Bronchial epithelial cell (primary cell): ENCODE results near the gene SMIM17. TPM values are rescaled to one million over a fixed set of nuclear protein-coding genes. Genes with fewer than 3 reads are reported as not detected.

Source experiments
- DNase-seq: peaks from one replicate; pipeline ENCODE4 v3.0.0-alpha.2; 2010; ENCODE audit warnings: low read depth
- FAIRE-seq: peaks from 2 replicates; lab custom pipeline; 2011; peaks lifted over from hg19 to GRCh38; lab: Jason Lieb, UNC
- H3K27me3 ChIP-seq: 2 replicates; pipeline ENCODE4 v1.5.1; 2011; ENCODE audit warnings: low read length; ENCODE audit not compliant: control insufficient read depth, insufficient read depth
- H3K36me3 ChIP-seq: 2 replicates; pipeline ENCODE4 v1.5.1; 2011; ENCODE audit warnings: low read length; ENCODE audit not compliant: control insufficient read depth, insufficient read depth
- H3K4me3 ChIP-seq: 2 replicates; pipeline ENCODE4 v1.5.1; 2011; ENCODE audit warnings: mild to moderate bottlenecking, low read depth, low read length, control low read depth
- total RNA-seq: library from RNA; depleted of rRNA; stranded (reverse); fragments of >200 nt; gene quantifications from 2 replicates; pipeline ENCODE4 v1.2.1, GENCODE V29; 2014
- TF ChIP-seq, protein P1 (sequence below): IDR thresholded peaks from 2 replicates; pipeline ENCODE4 v1.5.1; 2011; ENCODE audit warnings: mild to moderate bottlenecking, moderate library complexity, low read length, control low read depth, inconsistent platforms; ENCODE audit not compliant: insufficient read depth, severe bottlenecking

SMIM17 gene
- total RNA-seq, 1 donor from 2014 or later = not detected

DNA sequence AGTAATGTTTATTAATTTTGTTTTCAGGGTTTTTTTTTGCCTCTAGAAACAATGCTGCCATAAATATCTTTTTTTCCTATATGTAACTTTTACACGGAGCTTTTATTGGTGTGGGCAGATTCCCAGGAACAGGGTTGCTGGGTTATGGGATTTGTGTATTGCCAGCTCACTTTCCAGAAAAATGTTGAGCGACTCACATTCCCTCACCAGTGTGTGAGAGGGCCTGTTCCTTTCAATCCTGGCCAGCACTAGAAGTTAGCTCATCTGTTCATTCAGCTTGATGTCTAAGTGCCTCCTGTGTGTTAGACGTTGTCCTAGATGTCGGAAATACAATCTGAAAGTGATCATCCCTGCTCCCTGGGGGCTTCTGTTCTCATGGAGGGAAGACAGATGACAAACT is 45.3 kb upstream of the SMIM17 start:
- H3K4me3 ChIP-seq = no peak overlapping the region
- H3K27me3 ChIP-seq = no peaks in the 10 kb centered on the region
- H3K36me3 ChIP-seq = peaks cover 4% of the 10 kb centered on the region
- DNase-seq = no peak
- TF ChIP-seq, protein P1, sequence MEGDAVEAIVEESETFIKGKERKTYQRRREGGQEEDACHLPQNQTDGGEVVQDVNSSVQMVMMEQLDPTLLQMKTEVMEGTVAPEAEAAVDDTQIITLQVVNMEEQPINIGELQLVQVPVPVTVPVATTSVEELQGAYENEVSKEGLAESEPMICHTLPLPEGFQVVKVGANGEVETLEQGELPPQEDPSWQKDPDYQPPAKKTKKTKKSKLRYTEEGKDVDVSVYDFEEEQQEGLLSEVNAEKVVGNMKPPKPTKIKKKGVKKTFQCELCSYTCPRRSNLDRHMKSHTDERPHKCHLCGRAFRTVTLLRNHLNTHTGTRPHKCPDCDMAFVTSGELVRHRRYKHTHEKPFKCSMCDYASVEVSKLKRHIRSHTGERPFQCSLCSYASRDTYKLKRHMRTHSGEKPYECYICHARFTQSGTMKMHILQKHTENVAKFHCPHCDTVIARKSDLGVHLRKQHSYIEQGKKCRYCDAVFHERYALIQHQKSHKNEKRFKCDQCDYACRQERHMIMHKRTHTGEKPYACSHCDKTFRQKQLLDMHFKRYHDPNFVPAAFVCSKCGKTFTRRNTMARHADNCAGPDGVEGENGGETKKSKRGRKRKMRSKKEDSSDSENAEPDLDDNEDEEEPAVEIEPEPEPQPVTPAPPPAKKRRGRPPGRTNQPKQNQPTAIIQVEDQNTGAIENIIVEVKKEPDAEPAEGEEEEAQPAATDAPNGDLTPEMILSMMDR = no peak
- FAIRE-seq = no peak

DNA sequence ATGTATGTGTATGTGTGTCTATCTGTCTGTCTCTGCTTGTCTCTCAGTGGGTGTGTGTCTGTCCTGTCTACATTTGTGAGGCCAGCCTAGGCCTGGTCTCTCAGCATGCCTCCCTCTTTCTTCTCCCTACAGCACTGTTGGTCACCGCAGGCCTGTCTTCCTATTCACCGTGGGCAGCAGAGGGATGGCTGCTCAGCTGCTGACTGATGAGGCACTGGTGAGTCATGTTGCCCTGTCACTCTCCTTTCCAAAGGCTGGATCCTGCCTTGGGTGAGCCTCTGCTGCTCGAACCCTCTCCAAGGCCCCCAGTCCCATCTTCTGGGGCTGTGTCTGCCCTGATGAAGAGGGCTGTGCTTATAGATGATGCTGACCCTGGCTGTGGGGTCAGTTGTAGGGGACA is 41.6 kb upstream of the SMIM17 start:
- no peaks in the 10 kb centered on the region for H3K27me3 ChIP-seq
- TF ChIP-seq, protein P1 = no peak
- H3K4me3 ChIP-seq = no peak overlapping the region
- peak; percentile 90 for FAIRE-seq
- peak; percentile 23 for DNase-seq
- H3K36me3 ChIP-seq = peaks cover 6% of the 10 kb centered on the region

DNA sequence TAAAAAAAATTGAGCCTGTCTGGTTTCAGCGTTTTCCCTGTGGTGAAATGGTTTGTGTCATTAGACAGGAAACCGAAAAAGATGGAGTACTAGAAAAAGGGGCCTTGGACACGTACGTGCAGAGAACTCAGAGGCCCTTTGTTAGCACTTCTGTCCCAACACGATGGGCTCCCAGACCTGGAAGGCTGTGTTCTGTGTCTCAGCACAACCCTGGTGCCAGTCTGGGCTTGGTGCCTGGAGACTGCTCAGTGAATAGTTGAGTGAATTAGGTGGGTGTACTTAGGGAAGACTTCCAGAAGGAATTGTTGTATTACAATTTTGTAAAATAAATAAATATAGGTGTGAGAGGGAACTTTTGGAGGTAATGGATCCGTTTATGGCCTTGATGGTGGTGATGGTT is 39.1 kb upstream of the SMIM17 start:
- Histone ChIP-seq H3K36me3 (peaks cover 6% of the 10 kb centered on the region), H3K27me3 (no peaks in the 10 kb centered on the region), H3K4me3 (no peak overlapping the region)
- no peak for FAIRE-seq
- TF ChIP-seq, protein P1 = no peak
- DNase-seq = no peak

DNA sequence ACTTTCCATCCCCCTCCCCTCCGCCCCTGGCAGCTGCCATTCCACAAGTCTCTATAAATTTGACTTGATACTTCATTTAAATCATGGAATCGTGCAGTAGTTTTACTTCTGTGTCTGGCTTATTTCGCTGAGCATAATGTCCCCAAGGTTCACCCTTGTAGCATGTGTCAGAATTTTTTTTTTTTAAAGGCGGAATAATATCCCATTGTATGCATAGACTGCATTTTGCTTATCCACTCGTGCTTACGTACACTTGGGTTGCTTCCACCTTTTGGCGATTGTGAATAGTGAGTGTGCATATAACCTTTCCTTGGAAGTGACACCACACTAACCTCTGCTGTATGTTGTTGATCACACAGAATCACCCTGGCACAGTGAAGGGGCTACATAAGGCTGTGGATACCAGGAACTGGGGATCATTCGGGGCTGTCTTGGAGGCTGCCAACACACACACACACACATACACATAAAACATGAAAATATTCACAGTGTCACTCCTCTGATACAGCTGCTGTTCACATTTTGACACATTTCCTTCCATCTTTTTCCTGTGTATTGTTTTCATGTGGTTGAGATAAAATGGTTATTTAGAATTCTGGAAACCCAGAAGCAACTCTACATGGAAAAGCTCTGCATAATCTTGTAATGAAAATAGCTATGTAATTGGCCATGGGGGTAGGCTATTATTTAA is 34.5 kb upstream of the SMIM17 start:
- H3K4me3 ChIP-seq = no peak overlapping the region
- FAIRE-seq (no peak), DNase-seq (no peak)
- TF ChIP-seq, protein P1 = no peak
- peaks cover 3% of the 10 kb centered on the region for H3K36me3 ChIP-seq
- H3K27me3 ChIP-seq = no peaks in the 10 kb centered on the region

DNA sequence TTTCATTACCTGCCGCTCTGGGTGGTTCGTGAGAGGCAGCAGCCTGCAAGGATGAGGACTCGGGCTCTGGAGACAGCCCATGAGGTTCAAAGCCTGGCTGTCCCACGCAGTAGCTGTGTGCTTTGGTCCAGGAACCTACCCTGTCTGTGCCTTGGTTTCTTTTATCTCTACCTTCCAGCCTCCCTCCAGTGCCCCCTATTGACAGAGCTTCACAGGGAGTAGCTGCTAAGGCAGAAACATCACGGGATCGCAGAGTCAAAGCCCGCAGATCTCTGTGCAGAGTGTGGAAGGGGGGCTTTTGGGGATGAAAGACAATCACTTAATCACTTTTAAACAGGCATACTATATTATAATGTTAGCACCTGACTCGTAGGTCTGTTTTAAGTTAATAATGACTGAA is 31.7 kb upstream of the SMIM17 start:
- no peak overlapping the region for H3K4me3 ChIP-seq
- TF ChIP-seq, protein P1 = no peak
- peaks cover 3% of the 10 kb centered on the region for H3K36me3 ChIP-seq
- no peaks in the 10 kb centered on the region for H3K27me3 ChIP-seq
- DNase-seq (no peak), FAIRE-seq (no peak)

DNA sequence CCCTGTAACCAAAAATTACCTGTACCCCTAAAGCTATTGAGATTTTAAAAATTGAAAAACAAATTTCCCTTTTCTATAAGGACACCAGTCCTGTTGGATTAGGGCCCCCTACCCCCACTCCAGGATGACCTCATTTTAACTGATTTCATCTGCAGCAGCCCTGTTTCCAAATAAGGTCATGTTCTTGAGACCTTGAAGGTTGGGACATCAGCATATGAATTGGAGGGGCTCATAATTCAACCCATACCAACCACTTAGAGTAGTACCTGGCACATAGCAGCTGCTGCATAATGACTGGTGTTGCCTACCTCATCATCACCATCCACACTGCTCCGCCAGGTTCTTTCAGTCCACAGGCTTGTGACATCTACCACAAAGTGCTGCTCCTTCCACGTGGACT is 30.2 kb upstream of the SMIM17 start:
- no peak for DNase-seq
- TF ChIP-seq, protein P1 = no peak
- Histone ChIP-seq H3K27me3 (no peaks in the 10 kb centered on the region), H3K36me3 (peaks cover 3% of the 10 kb centered on the region), H3K4me3 (no peak overlapping the region)
- FAIRE-seq = no peak
